ENCODE results near the gene S100A7A. TPM values are rescaled to one million over a fixed set of nuclear protein-coding genes. Genes with fewer than 3 reads are reported as not detected.
A peak's percentile ranks its signal among the peaks of the same experiment; 100 is the strongest.

Gene S100A7A
- total and polyA plus RNA-seq, 2 donors from 2014 or later = not detected

DNA sequence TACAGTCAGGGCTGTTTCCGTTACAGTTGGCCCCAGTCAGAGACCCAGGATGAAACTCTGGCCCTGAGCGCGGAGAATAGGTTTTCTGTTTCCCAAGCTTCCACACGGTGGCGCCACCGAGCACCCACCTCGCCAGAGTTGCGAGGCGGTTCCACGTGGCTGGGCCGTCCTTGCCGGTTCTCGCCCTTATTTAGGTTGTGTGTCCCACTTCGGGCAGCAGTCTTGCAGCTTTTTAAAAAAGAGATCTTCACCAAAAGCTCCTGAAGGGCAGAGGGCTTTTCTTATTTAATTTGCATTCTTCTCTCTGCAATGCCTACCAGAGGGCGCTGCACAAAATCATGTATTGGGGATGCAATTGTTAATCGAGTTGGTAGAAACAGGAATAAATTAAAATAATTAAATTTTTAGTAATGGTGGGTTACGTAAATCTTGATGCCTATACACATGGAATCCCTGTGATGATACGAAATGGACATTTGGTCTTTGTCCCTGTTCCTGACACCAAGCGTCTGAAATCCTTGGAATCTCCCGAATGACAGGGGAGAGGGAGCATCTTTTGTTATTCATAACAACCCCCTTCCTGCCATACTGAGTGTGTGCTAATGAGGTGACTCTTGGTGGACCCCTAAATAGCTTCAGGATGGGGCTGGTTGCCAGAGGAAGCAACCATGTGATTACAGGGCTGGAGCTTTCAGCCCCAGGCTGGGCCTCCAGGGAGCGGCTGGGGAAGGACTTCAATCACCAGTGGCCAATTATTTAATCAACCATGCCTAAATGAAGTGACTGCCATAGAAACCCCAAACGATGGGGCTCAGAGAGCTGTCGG is 49.7 kb downstream of the S100A7A start:
- intact Hi-C loops (cut with DNase I) = no loop called here
- Histone ChIP-seq H3K36me3 (ENCODE audit: control insufficient read depth in 2 of 3, insufficient read depth in 3 of 3, low read length in 3 of 3) (no peaks in the 10 kb centered on the region), H3K4me1 (ENCODE audit: control insufficient read depth in 2 of 3, insufficient read depth in 2 of 3, low read depth in 1 of 3, low read length in 3 of 3) (no peaks in the 10 kb centered on the region), H3K9ac (ENCODE audit: low read length in 3 of 3) (no peak overlapping the region), H3K9me3 (ENCODE audit: control insufficient read depth in 2 of 3, insufficient read depth in 1 of 3, low read length in 3 of 3) (peaks cover 0 to 5% (median 0%) of the 10 kb centered on the region in 3 donors), H3K27ac (ENCODE audit: low read depth in 2 of 2, low read length in 2 of 2) (no peak overlapping the region), H3K27me3 (ENCODE audit: control insufficient read depth, insufficient read depth, low read length) (no peaks in the 10 kb centered on the region), H3K4me3 (ENCODE audit: low read length in 3 of 3) (no peak overlapping the region)
- DNase-seq (peak; percentile 52 to 77 (median 56)), FAIRE-seq (no peak)
- TF ChIP-seq, protein P1, sequence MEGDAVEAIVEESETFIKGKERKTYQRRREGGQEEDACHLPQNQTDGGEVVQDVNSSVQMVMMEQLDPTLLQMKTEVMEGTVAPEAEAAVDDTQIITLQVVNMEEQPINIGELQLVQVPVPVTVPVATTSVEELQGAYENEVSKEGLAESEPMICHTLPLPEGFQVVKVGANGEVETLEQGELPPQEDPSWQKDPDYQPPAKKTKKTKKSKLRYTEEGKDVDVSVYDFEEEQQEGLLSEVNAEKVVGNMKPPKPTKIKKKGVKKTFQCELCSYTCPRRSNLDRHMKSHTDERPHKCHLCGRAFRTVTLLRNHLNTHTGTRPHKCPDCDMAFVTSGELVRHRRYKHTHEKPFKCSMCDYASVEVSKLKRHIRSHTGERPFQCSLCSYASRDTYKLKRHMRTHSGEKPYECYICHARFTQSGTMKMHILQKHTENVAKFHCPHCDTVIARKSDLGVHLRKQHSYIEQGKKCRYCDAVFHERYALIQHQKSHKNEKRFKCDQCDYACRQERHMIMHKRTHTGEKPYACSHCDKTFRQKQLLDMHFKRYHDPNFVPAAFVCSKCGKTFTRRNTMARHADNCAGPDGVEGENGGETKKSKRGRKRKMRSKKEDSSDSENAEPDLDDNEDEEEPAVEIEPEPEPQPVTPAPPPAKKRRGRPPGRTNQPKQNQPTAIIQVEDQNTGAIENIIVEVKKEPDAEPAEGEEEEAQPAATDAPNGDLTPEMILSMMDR (IDR thresholded peaks at IDR 0.05; ENCODE audit: borderline replicate concordance, extremely low read depth, insufficient read depth) = peak; percentile 75

DNA sequence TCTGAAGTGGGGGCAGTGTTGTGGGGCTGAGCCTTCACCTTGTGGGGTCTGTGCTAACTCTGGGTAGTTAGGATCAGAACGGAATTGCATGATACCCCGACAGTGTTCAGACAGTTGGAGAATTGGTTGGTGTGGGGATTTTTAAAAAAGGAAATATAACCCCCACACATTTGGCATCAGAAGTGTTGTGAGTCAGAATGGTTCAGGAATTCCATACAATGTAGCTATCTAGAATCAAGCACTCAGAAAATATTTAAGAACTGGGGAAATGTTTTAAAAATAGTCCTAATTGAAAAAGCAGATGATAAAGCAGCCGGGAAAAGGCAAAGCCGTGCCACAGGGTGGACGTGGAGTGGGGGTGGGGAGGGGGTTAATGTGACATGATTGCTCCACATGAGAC is 50.6 kb downstream of the S100A7A start:
- H3K4me3 ChIP-seq (ENCODE audit: low read length in 3 of 3) = no peak overlapping the region
- TF ChIP-seq, protein P1 (IDR thresholded peaks at IDR 0.05; ENCODE audit: borderline replicate concordance, extremely low read depth, insufficient read depth) = no peak
- intact Hi-C loops (cut with DNase I) = no loop called here
- no peak for FAIRE-seq
- H3K36me3 ChIP-seq (ENCODE audit: control insufficient read depth in 2 of 3, insufficient read depth in 3 of 3, low read length in 3 of 3) = no peaks in the 10 kb centered on the region
- no peaks in the 10 kb centered on the region for H3K4me1 ChIP-seq (ENCODE audit: control insufficient read depth in 2 of 3, insufficient read depth in 2 of 3, low read depth in 1 of 3, low read length in 3 of 3)
- no peak overlapping the region for H3K27ac ChIP-seq (ENCODE audit: low read depth in 2 of 2, low read length in 2 of 2)
- no peak for DNase-seq
- H3K9me3 ChIP-seq (ENCODE audit: control insufficient read depth in 2 of 3, insufficient read depth in 1 of 3, low read length in 3 of 3) = peaks cover 0 to 12% (median 0%) of the 10 kb centered on the region in 3 donors
- no peaks in the 10 kb centered on the region for H3K27me3 ChIP-seq (ENCODE audit: control insufficient read depth, insufficient read depth, low read length)
- H3K9ac ChIP-seq (ENCODE audit: low read length in 3 of 3) = no peak overlapping the region

DNA sequence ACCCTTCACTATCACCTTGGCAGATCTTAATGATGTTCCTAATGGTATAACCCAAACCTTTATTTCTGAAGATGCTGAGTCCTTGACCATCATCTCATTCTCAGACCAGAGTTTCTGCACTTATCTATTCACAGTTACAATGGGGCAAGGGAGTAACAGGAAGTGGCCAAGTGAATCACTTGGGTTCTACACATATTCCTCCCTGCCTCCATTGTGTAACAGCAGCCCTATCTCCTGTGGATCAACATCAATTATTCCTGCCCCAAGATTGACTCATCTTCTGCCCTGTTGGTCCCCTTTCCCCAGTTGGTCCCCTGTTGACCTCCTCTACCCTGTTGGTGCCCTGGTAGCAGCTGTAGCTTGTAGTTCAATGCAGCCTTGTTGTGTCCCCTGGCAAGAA is 54.4 kb downstream of the S100A7A start:
- TF ChIP-seq, protein P1 (IDR thresholded peaks at IDR 0.05; ENCODE audit: borderline replicate concordance, extremely low read depth, insufficient read depth) = no peak
- Histone ChIP-seq H3K27me3 (ENCODE audit: control insufficient read depth, insufficient read depth, low read length) (no peaks in the 10 kb centered on the region), H3K4me1 (ENCODE audit: control insufficient read depth in 2 of 3, insufficient read depth in 2 of 3, low read depth in 1 of 3, low read length in 3 of 3) (no peaks in the 10 kb centered on the region), H3K36me3 (ENCODE audit: control insufficient read depth in 2 of 3, insufficient read depth in 3 of 3, low read length in 3 of 3) (no peaks in the 10 kb centered on the region), H3K9ac (ENCODE audit: low read length in 3 of 3) (no peak overlapping the region), H3K27ac (ENCODE audit: low read depth in 2 of 2, low read length in 2 of 2) (no peak overlapping the region), H3K9me3 (ENCODE audit: control insufficient read depth in 2 of 3, insufficient read depth in 1 of 3, low read length in 3 of 3) (peaks cover 0 to 15% (median 0%) of the 10 kb centered on the region in 3 donors), H3K4me3 (ENCODE audit: low read length in 3 of 3) (no peak overlapping the region)
- FAIRE-seq = no peak
- DNase-seq = no peak
- intact Hi-C loops (cut with DNase I) = no loop called here

Other genes with a start within 250 kb of the S100A7A start
- gene LELP1, start 213.1 kb upstream of the S100A7A start, total RNA-seq = not detected
- gene LELP1, start 213.1 kb upstream of the S100A7A start, polyA plus RNA-seq (ENCODE audit: insufficient read depth, low read depth, low replicate concordance) = not detected
- not detected for gene PRR9, start 198.9 kb upstream of the S100A7A start, total RNA-seq
- gene PRR9, start 198.9 kb upstream of the S100A7A start, polyA plus RNA-seq (ENCODE audit: insufficient read depth, low read depth, low replicate concordance) = not detected
- not detected for gene LORICRIN, start 156.8 kb upstream of the S100A7A start, total RNA-seq
- not detected for gene LORICRIN, start 156.8 kb upstream of the S100A7A start, polyA plus RNA-seq (ENCODE audit: insufficient read depth, low read depth, low replicate concordance)
- not detected for gene PGLYRP3, start 103.6 kb upstream of the S100A7A start, total RNA-seq
- not detected for gene PGLYRP3, start 103.6 kb upstream of the S100A7A start, polyA plus RNA-seq (ENCODE audit: insufficient read depth, low read depth, low replicate concordance)
- gene PGLYRP4, start 67.7 kb upstream of the S100A7A start, total RNA-seq = not detected
- gene PGLYRP4, start 67.7 kb upstream of the S100A7A start, polyA plus RNA-seq (ENCODE audit: insufficient read depth, low read depth, low replicate concordance) = not detected
- 271 TPM for gene S100A9, start 58.7 kb upstream of the S100A7A start, total RNA-seq
- 41.9 TPM for gene S100A9, start 58.7 kb upstream of the S100A7A start, polyA plus RNA-seq (ENCODE audit: insufficient read depth, low read depth, low replicate concordance)
- 1.3 TPM for gene S100A12, start 40.9 kb upstream of the S100A7A start, total RNA-seq
- gene S100A12, start 40.9 kb upstream of the S100A7A start, polyA plus RNA-seq (ENCODE audit: insufficient read depth, low read depth, low replicate concordance) = 2.7 TPM
- gene S100A8, start 25.4 kb upstream of the S100A7A start, total RNA-seq = 60.9 TPM
- gene S100A8, start 25.4 kb upstream of the S100A7A start, polyA plus RNA-seq (ENCODE audit: insufficient read depth, low read depth, low replicate concordance) = 17.5 TPM
- gene S100A7, start 44.1 kb downstream of the S100A7A start, total RNA-seq = not detected
- gene S100A7, start 44.1 kb downstream of the S100A7A start, polyA plus RNA-seq (ENCODE audit: insufficient read depth, low read depth, low replicate concordance) = not detected
- 1,542 TPM for gene S100A6, start 119.5 kb downstream of the S100A7A start, total RNA-seq
- 1,580 TPM for gene S100A6, start 119.5 kb downstream of the S100A7A start, polyA plus RNA-seq (ENCODE audit: insufficient read depth, low read depth, low replicate concordance)
- gene S100A5, start 124.4 kb downstream of the S100A7A start, total RNA-seq = 0.91 TPM
- 1.9 TPM for gene S100A5, start 124.4 kb downstream of the S100A7A start, polyA plus RNA-seq (ENCODE audit: insufficient read depth, low read depth, low replicate concordance)
- gene S100A4, start 129.3 kb downstream of the S100A7A start, total RNA-seq = 141 TPM
- 204 TPM for gene S100A4, start 129.3 kb downstream of the S100A7A start, polyA plus RNA-seq (ENCODE audit: insufficient read depth, low read depth, low replicate concordance)
- 8.4 TPM for gene S100A3, start 132.7 kb downstream of the S100A7A start, total RNA-seq
- 2.5 TPM for gene S100A3, start 132.7 kb downstream of the S100A7A start, polyA plus RNA-seq (ENCODE audit: insufficient read depth, low read depth, low replicate concordance)
- 152 TPM for gene S100A2, start 149.3 kb downstream of the S100A7A start, total RNA-seq
- gene S100A2, start 149.3 kb downstream of the S100A7A start, polyA plus RNA-seq (ENCODE audit: insufficient read depth, low read depth, low replicate concordance) = 416 TPM
- 119 TPM for gene S100A16, start 196.6 kb downstream of the S100A7A start, total RNA-seq
- gene S100A16, start 196.6 kb downstream of the S100A7A start, polyA plus RNA-seq (ENCODE audit: insufficient read depth, low read depth, low replicate concordance) = 174 TPM
- 75.9 TPM for gene S100A14, start 199.8 kb downstream of the S100A7A start, total RNA-seq
- gene S100A14, start 199.8 kb downstream of the S100A7A start, polyA plus RNA-seq (ENCODE audit: insufficient read depth, low read depth, low replicate concordance) = 35.6 TPM
- gene S100A13, start 211.0 kb downstream of the S100A7A start, total RNA-seq = 225 TPM
- gene S100A13, start 211.0 kb downstream of the S100A7A start, polyA plus RNA-seq (ENCODE audit: insufficient read depth, low read depth, low replicate concordance) = 299 TPM
- 83.1 TPM for gene S100A1, start 211.9 kb downstream of the S100A7A start, total RNA-seq
- gene S100A1, start 211.9 kb downstream of the S100A7A start, polyA plus RNA-seq (ENCODE audit: insufficient read depth, low read depth, low replicate concordance) = 332 TPM
- gene CHTOP, start 217.5 kb downstream of the S100A7A start, total RNA-seq = 83.6 TPM
- gene CHTOP, start 217.5 kb downstream of the S100A7A start, polyA plus RNA-seq (ENCODE audit: insufficient read depth, low read depth, low replicate concordance) = 71.1 TPM
- 46.2 TPM for gene SNAPIN, start 242.2 kb downstream of the S100A7A start, total RNA-seq
- 59.8 TPM for gene SNAPIN, start 242.2 kb downstream of the S100A7A start, polyA plus RNA-seq (ENCODE audit: insufficient read depth, low read depth, low replicate concordance)